ENCODE data around the gene GP9. TPM values are rescaled to one million over a fixed set of nuclear protein-coding genes. Genes with fewer than 3 reads are reported as not detected.
A peak's percentile ranks its signal among the peaks of the same experiment; 100 is the strongest.

GP9 gene
- total and polyA plus RNA-seq, 9 of the 15 experiments (the other 6 are each of a cell fraction or from before 2014, with no cell fraction given) = not detected

GRCh38 chr3:129027544-129027880, 33.1 kb upstream of the GP9 start:
- Histone ChIP-seq H4K20me1 (replicated peaks; ENCODE audit: control insufficient read depth, insufficient read depth, low read length) (no peaks in the 10 kb centered on the region), H3K4me3 (peak overlapping the region; percentile 58), H3K79me2 (ENCODE audit: control insufficient read depth, insufficient read depth, low read length) (no peaks in the 10 kb centered on the region), H2AFZ (ENCODE audit: low read depth, low read length) (peak overlapping the region; percentile 95), H3K36me3 (ENCODE audit: control insufficient read depth, insufficient read depth, low read length) (no peaks in the 10 kb centered on the region), H3K9me1 (ENCODE audit: control insufficient read depth, insufficient read depth, low read length) (no peaks in the 10 kb centered on the region), H3K9ac (ENCODE audit: insufficient read depth in 1 of 2, low read depth in 2 of 2, low read length in 2 of 2) (peak overlapping the region; percentile 57 to 94), H3K27ac (ENCODE audit: extremely low read depth, low read depth, low read length) (no peak overlapping the region; the same call in 2 of the 3 replicates), H3K27me3 (ENCODE audit: control insufficient read depth in 2 of 2, insufficient read depth in 2 of 2, low read length in 2 of 2) (no peaks in the 10 kb centered on the region), H3K9me3 (replicated peaks; ENCODE audit: control insufficient read depth, insufficient read depth, low read depth, low read length) (peaks cover 2% of the 10 kb centered on the region; the same call in 1 of the 2 replicates), H3K4me1 (replicated peaks in 1 of 2; ENCODE audit: control insufficient read depth in 2 of 2, insufficient read depth in 2 of 2, low read length in 2 of 2) (peaks cover 7 to 20% of the 10 kb centered on the region in 2 experiments; a peak in 4 of 5 replicates), H3K4me2 (ENCODE audit: insufficient read depth, low read length) (peak overlapping the region; percentile 78)
- no TSS peak for BruUV-seq (replicated peaks)
- 44% methylated on average over 13 of the region's 15 CpGs for WGBS (ENCODE audit: insufficient coverage, low coverage, missing lambda C conversion rate)
- no peak for ATAC-seq
- in situ Hi-C loops (cut with MboI) = no loop called here
- no peak for FAIRE-seq
- ChIA-PET CTCF (ENCODE audit: low intra/inter-chr PET ratio) (interaction anchor here (0.5 kb wide), 1 partner anchor 84 kb away, joined by 3 read pairs; no protein-coding TSS in a partner anchor), POLR2A (interaction anchor here (0.6 to 2.7 kb wide), 5 partner anchors 10 to 416 kb away, joined by 3 to 22 read pairs (median 3); no protein-coding TSS in a partner anchor)
- peak; percentile 54 for TF ChIP-seq CHD4 (IDR thresholded peaks at IDR 0.05; ENCODE audit: insufficient read depth, insufficient replicate concordance, low read depth, low read length, poor library complexity, severe bottlenecking)
- no peak for TF ChIP-seq ZNF184 (CRISPR knock-in tag; IDR thresholded peaks at IDR 0.05)
- no peak for TF ChIP-seq ZNF347 (CRISPR knock-in tag; IDR thresholded peaks at IDR 0.05; ENCODE audit: low read depth)
- no peak for TF ChIP-seq STAT5B (CRISPR knock-in tag; IDR thresholded peaks at IDR 0.05)
- peak in 1 of 2 experiments; percentile 9; a peak in 1 of 4 replicates for TF ChIP-seq NRF1 (conservative IDR thresholded peaks at IDR 0.05 in 1 of 2, IDR thresholded peaks at IDR 0.05 in 1 of 2)
- no peak for TF ChIP-seq CXXC5 (CRISPR knock-in tag; IDR thresholded peaks at IDR 0.05)
- no peak for TF ChIP-seq GATAD2A (IDR thresholded peaks at IDR 0.05)
- TF ChIP-seq ADNP (tag; IDR thresholded peaks at IDR 0.05) = peak; percentile 78
- TF ChIP-seq TCF7L2 (IDR thresholded peaks at IDR 0.05; ENCODE audit: low read depth, low read length) = no peak
- TF ChIP-seq RBM14 (IDR thresholded peaks at IDR 0.05; ENCODE audit: borderline replicate concordance, insufficient read depth, low read depth, low read length) = no peak
- no peak for TF ChIP-seq SMAD2 (IDR thresholded peaks at IDR 0.05; ENCODE audit: low read depth, low read length)
- no peak for TF ChIP-seq FOS (IDR thresholded peaks at IDR 0.05; ENCODE audit: extremely low read depth, insufficient read length)
- TF ChIP-seq PATZ1 (CRISPR knock-in tag; IDR thresholded peaks at IDR 0.05; ENCODE audit: borderline replicate concordance) = no peak
- no peak for TF ChIP-seq FOXK2 (conservative IDR thresholded peaks at IDR 0.05 in 1 of 2, IDR thresholded peaks at IDR 0.05 in 1 of 2; ENCODE audit: low read depth in 2 of 2)
- no peak for TF ChIP-seq CBFA2T2 (conservative IDR thresholded peaks at IDR 0.05)
- no peak for DNase-seq (ENCODE audit: extremely low read depth in 1 of 4, low spot score in 3 of 4)
- intact Hi-C loops (cut with micrococcal nuclease) = loop anchor here (5.0 to 10.0 kb wide), 2 partner anchors 55 to 57 kb away; no protein-coding TSS in a partner anchor
